GM18870 (cell line): Measurements from ENCODE around the gene INSYN2A.

Experiments used
- ATAC-seq: cut with Tn5 transposase; IDR thresholded peaks from one replicate; pipeline ENCODE4 v1.9.1; 2021; ENCODE audit warnings: moderate library complexity; ENCODE audit not compliant: unreplicated experiment

INSYN2A gene

GRCh38 chr10:127195571-127196281, 665 bp downstream of the INSYN2A start:
- no peak for ATAC-seq

DNA sequence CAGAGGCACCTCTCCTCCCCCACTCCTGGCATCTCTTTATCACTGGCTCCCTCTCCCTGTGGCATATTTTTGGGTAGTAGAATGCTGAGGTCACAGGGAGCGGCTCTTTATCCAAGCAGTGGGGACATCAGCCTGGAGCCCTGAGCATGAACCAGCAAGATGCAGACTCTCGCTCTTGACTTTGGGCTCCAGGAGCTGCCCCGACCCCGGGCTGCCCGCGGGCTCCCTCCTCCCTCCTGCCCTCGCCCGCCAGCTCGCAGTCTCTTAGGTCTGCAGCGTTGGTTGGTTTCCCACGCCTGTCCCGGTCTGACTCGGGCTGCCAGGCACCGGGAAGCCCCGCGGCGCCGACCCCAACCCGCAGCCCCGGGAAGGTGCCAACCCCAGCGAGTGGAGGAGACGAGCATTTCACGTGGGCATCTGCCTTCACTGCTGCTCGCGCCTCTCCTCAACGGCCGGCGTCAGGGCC, 1.3 kb downstream of the INSYN2A start:
- no peak for ATAC-seq

- ATAC-seq, result no peak
Measured at GRCh38 chr10:127194599-127194998, 1.8 kb downstream of the INSYN2A start.

- ATAC-seq, result no peak
Measured at GRCh38 chr10:127194111-127194510, 2.3 kb downstream of the INSYN2A start.

- no peak for ATAC-seq
Measured at GRCh38 chr10:127193125-127193524, 3.3 kb downstream of the INSYN2A start.

- no peak for ATAC-seq
Measured at GRCh38 chr10:127190427-127190826, 6.0 kb downstream of the INSYN2A start.

GRCh38 chr10:127189226-127189625, 7.2 kb downstream of the INSYN2A start:
- no peak for ATAC-seq

- ATAC-seq, result no peak
Measured at GRCh38 chr10:127186813-127187212, 9.6 kb downstream of the INSYN2A start.

GRCh38 chr10:127184582-127184981, 11.8 kb downstream of the INSYN2A start:
- no peak for ATAC-seq

GRCh38 chr10:127182161-127182560, 14.2 kb downstream of the INSYN2A start:
- ATAC-seq, result no peak

- no peak for ATAC-seq
Measured at GRCh38 chr10:127179612-127180250, 16.7 kb downstream of the INSYN2A start.

GRCh38 chr10:127176649-127177048, 19.7 kb downstream of the INSYN2A start:
- no peak for ATAC-seq

GRCh38 chr10:127175357-127176110, 20.9 kb downstream of the INSYN2A start:
- no peak for ATAC-seq

DNA sequence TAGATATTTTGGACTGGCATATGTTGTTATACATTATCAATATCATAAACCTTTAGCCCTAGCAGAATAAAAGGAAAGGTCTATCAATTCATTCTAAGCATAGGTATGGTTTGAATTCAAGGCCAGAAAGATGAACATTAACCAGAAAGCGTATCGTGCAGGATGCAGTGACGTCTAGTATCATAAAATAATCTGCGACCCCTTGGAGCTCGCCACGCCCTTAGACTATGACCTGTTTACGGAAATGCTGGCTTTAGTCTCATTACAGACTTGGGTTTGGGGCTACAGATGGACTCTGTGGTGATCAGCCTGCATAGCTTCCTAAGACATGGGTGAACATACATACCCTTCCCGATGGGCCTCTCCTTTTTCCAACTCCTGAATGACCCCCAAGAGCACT, 21.5 kb downstream of the INSYN2A start:
- ATAC-seq, result no peak

DNA sequence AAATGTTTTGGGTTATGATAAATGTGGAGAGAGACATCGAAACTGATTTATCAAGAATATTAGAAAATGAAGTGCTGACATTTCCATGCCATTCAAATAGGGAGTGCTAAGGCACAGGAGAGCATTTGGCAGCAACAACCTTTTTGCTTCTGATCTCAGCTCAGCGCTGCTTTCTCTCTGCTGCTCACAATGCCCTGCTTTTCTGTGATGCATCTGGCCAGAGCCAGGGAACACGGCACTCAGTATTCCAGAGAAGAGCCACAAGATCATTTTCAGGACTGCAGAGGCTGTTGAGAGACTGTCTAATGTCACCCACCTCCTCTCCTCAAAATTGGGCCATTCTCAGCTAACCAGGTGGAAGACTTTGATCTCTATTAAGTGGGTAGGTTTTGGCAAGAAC, 28.1 kb downstream of the INSYN2A start:
- no peak for ATAC-seq

- no peak for ATAC-seq
Measured at GRCh38 chr10:127162841-127163240, 33.5 kb downstream of the INSYN2A start.

DNA sequence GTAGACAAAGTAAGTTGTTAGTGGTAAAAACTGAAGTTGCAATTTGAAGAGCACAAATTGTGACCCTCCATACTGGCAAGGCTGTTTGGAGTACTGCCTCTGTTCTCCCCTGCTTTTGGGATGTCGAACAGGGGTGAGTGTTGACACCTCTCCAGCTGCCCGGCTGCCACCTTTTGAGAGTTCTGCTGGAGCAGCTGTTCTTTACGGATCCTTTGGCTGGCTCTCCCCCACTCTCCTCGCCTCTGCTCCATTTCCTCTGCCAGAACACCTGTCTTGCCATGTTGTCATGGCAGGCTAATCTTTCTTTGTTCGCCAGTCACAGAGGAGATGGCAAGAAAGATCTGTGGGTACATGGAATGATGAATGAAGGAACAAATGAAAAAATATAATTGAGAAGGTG, 34.9 kb downstream of the INSYN2A start:
- no peak for ATAC-seq

GRCh38 chr10:127159648-127160245, 36.6 kb downstream of the INSYN2A start:
- no peak for ATAC-seq

GRCh38 chr10:127158662-127159061, 37.7 kb downstream of the INSYN2A start:
- no peak for ATAC-seq

- no peak for ATAC-seq
Measured at GRCh38 chr10:127157506-127158200, 38.7 kb downstream of the INSYN2A start.

DNA sequence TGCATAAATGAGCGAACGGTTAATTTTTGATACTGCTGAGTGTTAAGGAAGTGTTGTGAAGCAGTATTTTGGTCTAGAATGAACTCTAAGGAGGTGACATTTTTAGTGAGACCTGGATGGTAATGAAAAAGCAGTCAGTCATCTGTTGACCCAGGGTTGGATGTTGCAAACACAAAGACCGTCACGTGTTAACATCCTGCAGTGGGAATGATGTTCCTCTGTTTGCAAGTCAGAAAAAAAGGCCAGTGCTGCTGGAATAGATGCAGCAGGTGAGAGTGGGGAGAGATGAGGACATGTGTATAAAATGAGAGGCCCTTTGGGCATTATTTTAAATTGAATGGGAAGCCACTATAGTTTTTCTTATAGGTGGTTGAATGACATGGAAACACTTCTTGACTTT, 39.3 kb downstream of the INSYN2A start:
- ATAC-seq, result no peak
